GM12878 (cell line): ENCODE measurements around the gene KPNA3. TPM values are rescaled to one million over a fixed set of nuclear protein-coding genes. Genes with fewer than 3 reads are reported as not detected.

Experiments
- ATAC-seq: fragments of 200-7000 bp; cut with Tn5 transposase; 3 replicates; pipeline ENCODE4 v1.9.1; 2020; ENCODE audit warnings: mild to moderate bottlenecking, moderate library complexity
- BruUV-seq: library from RNA; stranded (reverse); fragments of 400-500 nt; replicated peaks from 2 replicates; lab custom pipeline; 2021; lab: Mats Ljungman, UMichigan
- CTCF ChIA-PET: fragments of 300-600 bp; sonication (Branson Sonifier 250); formaldehyde crosslinking; extraction: SDS; loops from one replicate; lab custom pipeline; 2021; ENCODE audit warnings: inconsistent platforms; lab: Yijun Ruan, JAX
- POLR2A ChIA-PET: fragments of 350-600 bp; formaldehyde crosslinking; extraction: SDS; loops from one replicate; lab custom pipeline; 2021; ENCODE audit warnings: inconsistent platforms; lab: Charles Lee
- RAD21 ChIA-PET: fragments of 300-600 bp; sonication (Branson Sonifier 250); formaldehyde crosslinking; loops from one replicate; lab custom pipeline; 2023; ENCODE audit warnings: antibody characterized with exemption; ENCODE audit not compliant: unreplicated experiment; lab: Charles Lee
- SMC1A ChIA-PET: fragments of 300-600 bp; sonication (Branson Sonifier 250); formaldehyde crosslinking; loops from one replicate; lab custom pipeline; 2023; ENCODE audit not compliant: unreplicated experiment, uncharacterized antibody; lab: Charles Lee
- DNase-seq: peaks from one replicate; pipeline ENCODE4 v3.0.0-alpha.2; 2011; ENCODE audit warnings: low read depth, low spot score
- FAIRE-seq: peaks from 3 replicates; lab custom pipeline; 2011; peaks lifted over from hg19 to GRCh38; lab: Jason Lieb, UNC
- H2AFZ ChIP-seq: 2 replicates; pipeline ENCODE4 v1.6.0; 2011; ENCODE audit warnings: low read depth, low read length, control low read depth; ENCODE audit not compliant: control insufficient read depth
- H3K27ac ChIP-seq: 2 replicates; pipeline ENCODE4 v1.5.1; 2011; ENCODE audit warnings: control low read depth; ENCODE audit not compliant: control insufficient read depth, insufficient read depth
- H3K27me3 ChIP-seq, 2 experiments: replicated peaks in 1 of 2; 2 replicates each; pipeline versions ENCODE4 v1.6.0 to v1.6.1; 2011; ENCODE audit warnings: low read length in 1 of 2; ENCODE audit not compliant: control insufficient read depth in 2 of 2, insufficient read depth in 2 of 2
- H3K36me3 ChIP-seq, 2 experiments: 2 replicates each; pipeline ENCODE4 v1.5.1; 2011; ENCODE audit warnings: low read length in 1 of 2; ENCODE audit not compliant: control insufficient read depth in 2 of 2, insufficient read depth in 2 of 2
- H3K4me1 ChIP-seq: 2 replicates; pipeline ENCODE4 v1.6.1; 2011; ENCODE audit warnings: mild to moderate bottlenecking, low read length, moderate library complexity, mixed read lengths; ENCODE audit not compliant: control insufficient read depth, insufficient read depth
- H3K4me2 ChIP-seq: 2 replicates; pipeline ENCODE4 v1.6.0; 2011; ENCODE audit warnings: control low read depth; ENCODE audit not compliant: control insufficient read depth, insufficient read depth
- H3K4me3 ChIP-seq: fragments of 200-600 bp; sonication (generic); 2 replicates; pipeline ENCODE4 v1.5.1; 2016
- H3K79me2 ChIP-seq: 2 replicates; pipeline ENCODE4 v1.6.0; 2011; ENCODE audit warnings: low read length; ENCODE audit not compliant: control insufficient read depth, insufficient read depth
- H3K9ac ChIP-seq: 2 replicates; pipeline ENCODE4 v1.8.0; 2011; ENCODE audit warnings: low read length, control low read depth, mixed read lengths; ENCODE audit not compliant: control insufficient read depth, insufficient read depth
- H3K9me3 ChIP-seq: replicated peaks from 3 replicates; pipeline ENCODE4 v1.5.1; 2011; ENCODE audit warnings: mild to moderate bottlenecking, low read length; ENCODE audit not compliant: control insufficient read depth, insufficient read depth
- H4K20me1 ChIP-seq: 2 replicates; pipeline ENCODE4 v1.6.0; 2011; ENCODE audit not compliant: control insufficient read depth, insufficient read depth
- ATF3 ChIP-seq: IDR thresholded peaks from 2 replicates; pipeline ENCODE4 v1.6.1; 2011; ENCODE audit warnings: low read depth, mild to moderate bottlenecking, low read length, moderate library complexity, borderline replicate concordance; ENCODE audit errors: extremely low read depth
- BMI1 ChIP-seq: fragments of 450-650 bp; IDR thresholded peaks from 2 replicates; pipeline ENCODE4 v1.6.1; 2016; ENCODE audit warnings: mild to moderate bottlenecking, moderate library complexity, borderline replicate concordance
- HDAC2 ChIP-seq: fragments of 200-600 bp; sonication (generic); IDR thresholded peaks from 2 replicates; pipeline ENCODE4 v1.6.1; 2017
- IKZF2 ChIP-seq, 2 experiments: fragments of 450-650 bp; IDR thresholded peaks; 2 replicates each; pipeline ENCODE4 v1.6.1; 2017; ENCODE audit warnings: mild to moderate bottlenecking in 2 of 2, moderate library complexity in 2 of 2
- IRF5 ChIP-seq: fragments of 450-650 bp; IDR thresholded peaks from 2 replicates; pipeline ENCODE4 v1.6.1; 2017; ENCODE audit warnings: borderline replicate concordance
- KLF5 ChIP-seq: fragments of 450-650 bp; IDR thresholded peaks from 2 replicates; pipeline ENCODE4 v1.6.1; 2014; ENCODE audit warnings: mild to moderate bottlenecking; ENCODE audit not compliant: partially characterized antibody
- MEF2B ChIP-seq: fragments of 450-650 bp; IDR thresholded peaks from 2 replicates; pipeline ENCODE4 v1.6.1; 2018; ENCODE audit warnings: mild to moderate bottlenecking, moderate library complexity; ENCODE audit not compliant: partially characterized antibody, poor library complexity, severe bottlenecking
- NBN ChIP-seq: fragments of 450-650 bp; IDR thresholded peaks from 2 replicates; pipeline ENCODE4 v1.6.1; 2016
- SUPT20H ChIP-seq: IDR thresholded peaks from 2 replicates; pipeline ENCODE4 v1.6.1; 2011; ENCODE audit warnings: low read depth, mild to moderate bottlenecking, low read length, moderate library complexity, borderline replicate concordance; ENCODE audit not compliant: control insufficient read depth
- ZBTB33 ChIP-seq: fragments of 450-650 bp; IDR thresholded peaks from 2 replicates; pipeline ENCODE4 v1.6.1; 2017; ENCODE audit warnings: mild to moderate bottlenecking
- WGBS: methylation state at CpG from one replicate; pipeline ENCODE4 v1.1.6; 2016; ENCODE audit warnings: low lambda C conversion rate; ENCODE audit not compliant: insufficient replicate concordance, insufficient coverage; ENCODE audit errors: missing lambda C conversion rate; 5-methylcytosine and 5-hydroxymethylcytosine counted together
- in situ Hi-C: fragments of 300-500 bp; cut with MboI; formaldehyde crosslinking; loops from 9 replicates; pipeline ENCODE4 v1.14.3; 2018; ENCODE audit warnings: mixed read lengths
- intact Hi-C: fragments of 100-400 bp; cut with micrococcal nuclease; formaldehyde crosslinking; loops from one replicate; pipeline ENCODE4 v1.14.2; 2022; ENCODE audit not compliant: unreplicated experiment
- polyA plus RNA-seq, 11 experiments: library from polyadenylated mRNA; depleted of rRNA in 4 of 11; unstranded in 6 of 11; stranded (reverse) in 5 of 11; fragments of >200 nt; fragmentation: Nextera tagmentation in 4 of 11; fragmentation: Illumina TruSeq in 1 of 11; extraction: Ambion mirVana in 4 of 11; extraction: Trizol in 1 of 11; gene quantifications; 1 replicate in 1 of 11; 2 replicates in 10 of 11; pipeline versions ENCODE4 v1.2.1 to v1.2.3, GENCODE V29; 2011 to 2016; ENCODE audit warnings: inconsistent platforms in 2 of 11, missing spikeins in 2 of 11, low read depth in 1 of 11
- total RNA-seq, 4 experiments: library from RNA; depleted of rRNA in 3 of 4; stranded (reverse); fragments of >200 nt in 3 of 4; fragmentation: Illumina TruSeq in 1 of 4; extraction: Trizol in 1 of 4; gene quantifications; 2 replicates each; pipeline versions ENCODE4 v1.2.1 to v1.2.3, GENCODE V29; 2013 to 2021

The KPNA3 gene
- total and polyA plus RNA-seq, 10 of the 15 experiments (the other 5 are each of a cell fraction or from before 2014, with no cell fraction given): 23.3 to 50.5 (median 31.1) TPM

GRCh38 chr13:49746111-49746510 is 46.4 kb downstream of the KPNA3 start:
- no peak overlapping the region for H2AFZ ChIP-seq
- ChIA-PET SMC1A (interaction anchor here (0.9 to 1.8 kb wide), 2 partner anchors 55 to 108 kb away, joined by 3 to 4 read pairs; partner anchors contain the start of gene EBPL), POLR2A (interaction anchor here (0.7 kb wide), 1 partner anchor 1304 kb away, joined by 4 read pairs; no protein-coding TSS in a partner anchor), CTCF (no interaction called here)
- no peak overlapping the region for H3K27ac ChIP-seq
- FAIRE-seq: no peak
- WGBS: 93% methylated on average over 5 of the region's 5 CpGs
- no peak for ATAC-seq
- H3K4me1 ChIP-seq: no peaks in the 10 kb centered on the region
- H3K4me3 ChIP-seq: no peak overlapping the region
- in situ Hi-C loops (no loop called here), intact Hi-C loops (no loop called here)
- peaks cover 0 to 8% of the 10 kb centered on the region in 2 experiments; a peak in 3 of 4 replicates for H3K36me3 ChIP-seq
- no peak overlapping the region for H3K9ac ChIP-seq
- no peak for DNase-seq
- no peak for TF ChIP-seq MEF2B
- no peak for TF ChIP-seq KLF5
- TF ChIP-seq NBN: no peak
- TF ChIP-seq BMI1: no peak
- TF ChIP-seq HDAC2: no peak
- no peak for TF ChIP-seq IKZF2 (IDR thresholded peaks at IDR 0.05)
- TF ChIP-seq ATF3: no peak
- TF ChIP-seq, all 136 proteins: peak for 0
- Histone ChIP-seq H4K20me1 (no peaks in the 10 kb centered on the region), H3K79me2 (peaks cover 3% of the 10 kb centered on the region), H3K27me3 (no peaks in the 10 kb centered on the region), H3K4me2 (no peak overlapping the region), H3K9me3 (no peaks in the 10 kb centered on the region)
- no TSS peak for BruUV-seq
- RAD21 ChIA-PET: interaction anchor here (0.7 kb wide), 1 partner anchor 314 kb away, joined by 3 read pairs; no protein-coding TSS in a partner anchor

- Histone ChIP-seq H3K27ac (no peak overlapping the region), H3K27me3 (no peaks in the 10 kb centered on the region), H3K4me2 (no peak overlapping the region), H2AFZ (no peak overlapping the region), H3K4me1 (no peaks in the 10 kb centered on the region), H3K36me3 (peaks cover 0 to 5% of the 10 kb centered on the region in 2 experiments; a peak in 3 of 4 replicates), H3K9ac (no peak overlapping the region), H4K20me1 (no peaks in the 10 kb centered on the region), H3K9me3 (no peaks in the 10 kb centered on the region), H3K4me3 (no peak overlapping the region), H3K79me2 (no peaks in the 10 kb centered on the region)
- POLR2A ChIA-PET: no interaction called here
- CTCF ChIA-PET: no interaction called here
- TSS peak; percentile 41 for BruUV-seq
- intact Hi-C loops: no loop called here
- ATAC-seq: no peak
- DNase-seq: no peak
- no peak for TF ChIP-seq SUPT20H
- TF ChIP-seq ZBTB33: no peak
- no peak for TF ChIP-seq IRF5
- RAD21 ChIA-PET: no interaction called here
- SMC1A ChIA-PET: interaction anchor here (0.6 to 1.5 kb wide), 2 partner anchors 13 to 490 kb away, joined by 4 to 5 read pairs; no protein-coding TSS in a partner anchor
- WGBS: 100% methylated on average over 2 of the region's 2 CpGs
- in situ Hi-C loops: no loop called here
- no peak for FAIRE-seq
Observed at GRCh38 chr13:49740870-49741269, 51.6 kb downstream of the KPNA3 start.
